Naive thymus-derived CD4-positive, alpha-beta T cell (primary cell): Measurements from ENCODE around the gene NDC80. TPM values are rescaled to one million over a fixed set of nuclear protein-coding genes. Genes with fewer than 3 reads are reported as not detected.

Experiments
- ATAC-seq: fragments of 150-1000 bp; cut with Tn5 transposase; 2 replicates; pipeline ENCODE4 v1.10.0; 2021; ENCODE audit warnings: mild to moderate bottlenecking, moderate library complexity
- CTCF ChIA-PET: fragments of 350-600 bp; sonication (Branson Sonifier 250); formaldehyde crosslinking; loops from one replicate; lab custom pipeline; 2021; ENCODE audit warnings: antibody characterized with exemption; lab: Charles Lee
- POLR2A ChIA-PET: fragments of 350-600 bp; sonication (Branson Sonifier 250); formaldehyde crosslinking; loops from one replicate; lab custom pipeline; 2021; ENCODE audit warnings: antibody characterized with exemption, inconsistent platforms; lab: Charles Lee
- DNase-seq, 9 donors: peaks; one replicate each; pipeline versions ENCODE4 v3.0.0 to v3.0.0-alpha.2; 2020 to 2022; ENCODE audit warnings: mixed read lengths in 1 of 9
- H3K27ac ChIP-seq: one replicate; pipeline ENCODE4 v1.7.0; 2013; ENCODE audit warnings: mild to moderate bottlenecking, low read depth, low read length, moderate library complexity
- H3K27me3 ChIP-seq, 2 donors: one replicate each; pipeline ENCODE4 v1.7.0; 2013; ENCODE audit warnings: low read length in 2 of 2, mild to moderate bottlenecking in 2 of 2, moderate library complexity in 2 of 2; ENCODE audit not compliant: control insufficient read depth in 2 of 2, insufficient read depth in 2 of 2
- H3K36me3 ChIP-seq, 3 experiments: 1 replicate in 2 of 3; 2 replicates in 1 of 3; pipeline ENCODE4 v1.7.0; 2013; ENCODE audit warnings: low read length in 3 of 3, mild to moderate bottlenecking in 3 of 3, moderate library complexity in 1 of 3; ENCODE audit not compliant: insufficient read depth in 3 of 3, control insufficient read depth in 2 of 3
- H3K4me1 ChIP-seq, 2 donors: one replicate each; pipeline ENCODE4 v1.7.0; 2013; ENCODE audit warnings: low read length in 2 of 2, mild to moderate bottlenecking in 2 of 2, moderate library complexity in 1 of 2; ENCODE audit not compliant: control insufficient read depth in 2 of 2, insufficient read depth in 2 of 2
- H3K4me3 ChIP-seq: 2 replicates; pipeline ENCODE4 v1.7.0; 2013; ENCODE audit warnings: mild to moderate bottlenecking, low read length
- H3K9me3 ChIP-seq, 3 experiments: 1 replicate in 2 of 3; 2 replicates in 1 of 3; pipeline ENCODE4 v1.7.0; 2013; ENCODE audit warnings: low read length in 3 of 3; ENCODE audit not compliant: control insufficient read depth in 2 of 3
- H3K27ac Mint-ChIP-seq, 9 donors: one replicate each; pipeline ENCODE4 v1.8.0; 2020 to 2022; ENCODE audit warnings: mixed read lengths in 9 of 9, mild to moderate bottlenecking in 8 of 9, moderate library complexity in 5 of 9, inconsistent platforms in 2 of 9
- H3K27me3 Mint-ChIP-seq, 5 donors: one replicate each; pipeline ENCODE4 v1.8.0; 2021 to 2022; ENCODE audit warnings: mixed read lengths in 5 of 5, mild to moderate bottlenecking in 1 of 5
- H3K36me3 Mint-ChIP-seq, 5 donors: one replicate each; pipeline ENCODE4 v1.8.0; 2020 to 2022; ENCODE audit warnings: mixed read lengths in 5 of 5, mild to moderate bottlenecking in 3 of 5, inconsistent platforms in 1 of 5
- H3K4me1 Mint-ChIP-seq, 7 donors: one replicate each; pipeline ENCODE4 v1.8.0; 2020 to 2022; ENCODE audit warnings: mixed read lengths in 7 of 7, mild to moderate bottlenecking in 3 of 7, inconsistent platforms in 1 of 7
- H3K4me3 Mint-ChIP-seq, 10 donors: one replicate each; pipeline ENCODE4 v1.8.0; 2020 to 2022; ENCODE audit warnings: mild to moderate bottlenecking in 10 of 10, mixed read lengths in 10 of 10, moderate library complexity in 6 of 10, inconsistent platforms in 2 of 10
- H3K9me3 Mint-ChIP-seq, 11 donors: one replicate each; pipeline ENCODE4 v1.8.0; 2020 to 2022; ENCODE audit warnings: mixed read lengths in 11 of 11, mild to moderate bottlenecking in 4 of 11, inconsistent platforms in 1 of 11, moderate library complexity in 1 of 11
- intact Hi-C, 2 donors: fragments of 100-400 bp; cut with micrococcal nuclease; formaldehyde crosslinking; loops; one replicate each; pipeline ENCODE4 v1.15.1; 2023
- polyA plus RNA-seq, 2 donors: library from polyadenylated mRNA; unstranded; fragments of 300-500 nt; fragmentation: Illumina TruSeq; gene quantifications; one replicate each; pipeline ENCODE4 v1.2.3, GENCODE V29; 2021
- total RNA-seq, 6 experiments: library from RNA in 5 of 6; stranded (reverse) in 5 of 6; gene quantifications; 1 replicate in 5 of 6; 2 replicates in 1 of 6; pipeline ENCODE4 v1.2.3 and lab custom pipeline; 2021 to 2026

The NDC80 gene
- total and polyA plus RNA-seq, 7 experiments from 2014 or later: 1.3 to 53.6 (median 2.5) TPM

GRCh38 chr18:2662990-2663389, 91.6 kb downstream of the NDC80 start:
- CTCF ChIA-PET: interaction anchor here (0.6 to 1.1 kb wide), 3 partner anchors 11 to 92 kb away, joined by 3 to 4 read pairs (median 3); partner anchors contain the start of genes METTL4 and NDC80
- Mint-ChIP-seq H3K27me3 (no peaks in the 10 kb centered on the region), H3K36me3 (peaks cover 9 to 43% (median 36%) of the 10 kb centered on the region in 5 donors), H3K9me3 (peaks cover 0 to 3% (median 0%) of the 10 kb centered on the region in 11 donors), H3K4me3 (peak overlapping the region; percentile 33 to 86 (median 68)), H3K27ac (peak overlapping the region in 7 of 9 donors; percentile 34 to 83 (median 44)), H3K4me1 (peaks cover 54 to 88% (median 81%) of the 10 kb centered on the region in 7 donors)
- Histone ChIP-seq H3K36me3 (peaks cover 7 to 15% (median 11%) of the 10 kb centered on the region in 3 experiments), H3K27ac (no peak overlapping the region), H3K4me3 (no peak overlapping the region), H3K27me3 (no peaks in the 10 kb centered on the region), H3K9me3 (no peaks in the 10 kb centered on the region), H3K4me1 (peaks cover 34 to 44% of the 10 kb centered on the region in 2 donors)
- DNase-seq (no peak), ATAC-seq (peak; percentile 38)
- POLR2A ChIA-PET: interaction anchor here (1.1 to 1.7 kb wide), 2 partner anchors 19 to 59 kb away, joined by 3 to 4 read pairs; no protein-coding TSS in a partner anchor
- intact Hi-C loops: no loop called here

Other genes with a start within 250 kb of the NDC80 start
- 10 to 100 TPM; 13.8 to 32.5 (median 22.8) TPM for gene METTL4, start 52 bp upstream of the NDC80 start, total RNA-seq
- 10 to 100 TPM; 12.0 to 18.7 TPM for gene METTL4, start 52 bp upstream of the NDC80 start, polyA plus RNA-seq
- gene SMCHD1, start 84.2 kb downstream of the NDC80 start, total RNA-seq: 100 to 1,000 TPM; 181 to 305 (median 236) TPM
- 10 to 100 TPM; 41.4 to 51.5 TPM for gene SMCHD1, start 84.2 kb downstream of the NDC80 start, polyA plus RNA-seq